Body of pancreas (tissue), 4 donors: ENCODE measurements around the gene IER5L. TPM values are rescaled to one million over a fixed set of nuclear protein-coding genes. Genes with fewer than 3 reads are reported as not detected.

ENCODE experiments used
- ATAC-seq: fragments of 150-250 bp; one replicate; pipeline ENCODE4 v1.9.1; 2016
- DNase-seq, 4 donors: peaks; one replicate each; pipeline ENCODE4 v3.0.0-alpha.2; 2019
- H3K27ac ChIP-seq, 4 donors: fragments of 200-600 bp; sonication (generic); 1 replicate in 3 of 4; 2 replicates in 1 of 4; pipeline versions ENCODE4 v1.5.1 to v1.6.1; 2016 to 2019; ENCODE audit warnings: mild to moderate bottlenecking in 1 of 4, mixed read lengths in 1 of 4, moderate library complexity in 1 of 4
- H3K27me3 ChIP-seq, 2 donors: fragments of 200-600 bp; sonication (generic); one replicate each; pipeline ENCODE4 v1.6.0; 2016; ENCODE audit warnings: mild to moderate bottlenecking in 1 of 2
- H3K36me3 ChIP-seq, 2 donors: fragments of 200-600 bp; sonication (generic); replicated peaks in 1 of 2; 2 replicates each; pipeline ENCODE4 v1.5.1; 2016; ENCODE audit warnings: low read depth in 2 of 2; ENCODE audit not compliant: insufficient read depth in 1 of 2
- H3K4me1 ChIP-seq: fragments of 200-600 bp; sonication (generic); one replicate; pipeline ENCODE4 v1.6.0; 2016
- H3K4me3 ChIP-seq, 2 donors: fragments of 200-600 bp; sonication (generic); 1 replicate in 1 of 2; 2 replicates in 1 of 2; pipeline ENCODE4 v1.5.1; 2016 to 2019
- H3K9me3 ChIP-seq, 3 donors: fragments of 200-600 bp; sonication (generic); 1 replicate in 2 of 3; 2 replicates in 1 of 3; pipeline ENCODE4 v1.5.1; 2016
- POLR2A ChIP-seq, 3 donors: fragments of 450-650 bp; IDR thresholded peaks; one replicate each; pipeline ENCODE4 v1.6.1; 2016; ENCODE audit warnings: antibody characterized with exemption in 3 of 3, mild to moderate bottlenecking in 2 of 3
- WGBS, 2 donors: methylation state at CpG; one replicate each; pipeline ENCODE4 v1.1.5; 2017; 5-methylcytosine and 5-hydroxymethylcytosine counted together
- intact Hi-C: fragments of 100-400 bp; cut with DNase I; formaldehyde crosslinking; loops from one replicate; pipeline ENCODE4 v1.15.1; 2023
- total RNA-seq, 2 donors: library from RNA; depleted of rRNA; stranded (reverse); fragments of >200 nt; gene quantifications; one replicate each; pipeline ENCODE4 v1.1.0, GENCODE V29; 2016
- TF ChIP-seq, protein P1 (sequence below), 7 experiments: fragments of 450-650 bp in 4 of 7; fragments of 200-600 bp in 3 of 7; sonication (generic) in 3 of 7; IDR thresholded peaks; one replicate each; pipeline ENCODE4 v1.5.1; 2016 to 2019; ENCODE audit warnings: antibody characterized with exemption in 7 of 7

The IER5L gene
- total RNA-seq, 2 donors from 2014 or later: 3.0 to 4.4 TPM

DNA sequence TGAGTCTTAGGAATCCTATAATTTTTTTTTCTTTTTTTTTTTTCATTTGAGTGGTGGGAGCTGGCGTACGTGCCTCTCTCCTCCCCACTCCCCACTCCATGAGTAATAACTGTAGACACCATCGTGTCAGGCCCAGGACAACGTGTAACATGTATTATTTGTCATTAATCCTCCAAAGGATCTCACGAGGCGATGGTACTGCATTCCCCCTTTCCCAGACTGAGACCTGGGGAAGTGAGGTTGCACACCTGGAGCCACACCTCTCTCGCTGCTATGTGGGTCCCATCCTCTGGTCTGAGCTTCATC is 6.1 kb upstream of the IER5L start:
- Histone ChIP-seq H3K4me3 (no peak overlapping the region), H3K27ac (no peak overlapping the region), H3K36me3 (no peaks in the 10 kb centered on the region), H3K4me1 (peaks cover 7% of the 10 kb centered on the region), H3K9me3 (no peaks in the 10 kb centered on the region), H3K27me3 (no peaks in the 10 kb centered on the region)
- DNase-seq: no peak
- 69 to 81% methylated on average over 7 of the region's 7 CpGs for WGBS, 2 donors
- ATAC-seq: no peak
- intact Hi-C loops: no loop called here
- no peak for TF ChIP-seq POLR2A (IDR thresholded peaks at IDR 0.05)
- TF ChIP-seq, protein P1, sequence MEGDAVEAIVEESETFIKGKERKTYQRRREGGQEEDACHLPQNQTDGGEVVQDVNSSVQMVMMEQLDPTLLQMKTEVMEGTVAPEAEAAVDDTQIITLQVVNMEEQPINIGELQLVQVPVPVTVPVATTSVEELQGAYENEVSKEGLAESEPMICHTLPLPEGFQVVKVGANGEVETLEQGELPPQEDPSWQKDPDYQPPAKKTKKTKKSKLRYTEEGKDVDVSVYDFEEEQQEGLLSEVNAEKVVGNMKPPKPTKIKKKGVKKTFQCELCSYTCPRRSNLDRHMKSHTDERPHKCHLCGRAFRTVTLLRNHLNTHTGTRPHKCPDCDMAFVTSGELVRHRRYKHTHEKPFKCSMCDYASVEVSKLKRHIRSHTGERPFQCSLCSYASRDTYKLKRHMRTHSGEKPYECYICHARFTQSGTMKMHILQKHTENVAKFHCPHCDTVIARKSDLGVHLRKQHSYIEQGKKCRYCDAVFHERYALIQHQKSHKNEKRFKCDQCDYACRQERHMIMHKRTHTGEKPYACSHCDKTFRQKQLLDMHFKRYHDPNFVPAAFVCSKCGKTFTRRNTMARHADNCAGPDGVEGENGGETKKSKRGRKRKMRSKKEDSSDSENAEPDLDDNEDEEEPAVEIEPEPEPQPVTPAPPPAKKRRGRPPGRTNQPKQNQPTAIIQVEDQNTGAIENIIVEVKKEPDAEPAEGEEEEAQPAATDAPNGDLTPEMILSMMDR (IDR thresholded peaks at IDR 0.05): no peak

DNA sequence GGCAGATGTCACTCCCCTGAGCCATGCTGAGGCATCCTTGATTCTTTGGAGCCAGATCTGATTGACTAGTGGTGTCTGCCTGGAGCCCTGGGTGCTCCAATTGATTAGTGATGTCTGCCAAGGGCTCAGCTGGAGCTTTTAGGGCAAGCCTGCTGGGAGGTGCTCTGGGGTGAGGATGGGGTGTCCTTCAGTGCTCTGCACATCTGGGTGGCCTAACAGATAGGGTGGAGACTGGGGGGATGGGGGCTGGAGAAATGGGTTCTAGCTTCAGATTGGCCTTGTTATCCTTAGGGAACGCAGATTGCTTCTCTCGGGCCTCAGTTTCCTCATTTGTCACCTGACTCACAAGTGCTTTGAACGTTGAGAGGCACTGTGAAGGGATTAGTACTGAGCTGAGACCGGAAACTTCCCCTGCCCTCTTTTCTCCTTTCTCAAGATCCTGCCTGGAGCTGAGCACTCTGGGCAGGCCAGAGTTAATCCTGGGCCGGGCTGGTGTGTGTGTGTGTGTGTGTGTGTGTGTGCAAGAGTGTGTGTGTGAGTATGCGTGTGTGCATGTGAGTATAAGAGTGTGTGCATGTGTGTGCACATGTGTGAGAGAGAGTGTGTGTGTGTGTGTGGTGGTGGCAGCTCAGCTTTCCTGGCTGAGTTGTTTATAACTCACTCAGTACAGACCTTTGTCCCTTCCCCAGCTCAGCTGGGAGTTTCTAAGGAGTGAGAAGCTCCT is 5.6 kb upstream of the IER5L start:
- no peak for ATAC-seq
- Histone ChIP-seq H3K4me3 (no peak overlapping the region), H3K4me1 (peaks cover 8% of the 10 kb centered on the region), H3K36me3 (no peaks in the 10 kb centered on the region), H3K27me3 (no peaks in the 10 kb centered on the region), H3K27ac (no peak overlapping the region), H3K9me3 (no peaks in the 10 kb centered on the region)
- DNase-seq: no peak
- intact Hi-C loops: no loop called here
- TF ChIP-seq POLR2A (IDR thresholded peaks at IDR 0.05): no peak
- TF ChIP-seq, protein P1 (IDR thresholded peaks at IDR 0.05): no peak
- 52 to 54% methylated on average over 6 of the region's 6 CpGs for WGBS, 2 donors

DNA sequence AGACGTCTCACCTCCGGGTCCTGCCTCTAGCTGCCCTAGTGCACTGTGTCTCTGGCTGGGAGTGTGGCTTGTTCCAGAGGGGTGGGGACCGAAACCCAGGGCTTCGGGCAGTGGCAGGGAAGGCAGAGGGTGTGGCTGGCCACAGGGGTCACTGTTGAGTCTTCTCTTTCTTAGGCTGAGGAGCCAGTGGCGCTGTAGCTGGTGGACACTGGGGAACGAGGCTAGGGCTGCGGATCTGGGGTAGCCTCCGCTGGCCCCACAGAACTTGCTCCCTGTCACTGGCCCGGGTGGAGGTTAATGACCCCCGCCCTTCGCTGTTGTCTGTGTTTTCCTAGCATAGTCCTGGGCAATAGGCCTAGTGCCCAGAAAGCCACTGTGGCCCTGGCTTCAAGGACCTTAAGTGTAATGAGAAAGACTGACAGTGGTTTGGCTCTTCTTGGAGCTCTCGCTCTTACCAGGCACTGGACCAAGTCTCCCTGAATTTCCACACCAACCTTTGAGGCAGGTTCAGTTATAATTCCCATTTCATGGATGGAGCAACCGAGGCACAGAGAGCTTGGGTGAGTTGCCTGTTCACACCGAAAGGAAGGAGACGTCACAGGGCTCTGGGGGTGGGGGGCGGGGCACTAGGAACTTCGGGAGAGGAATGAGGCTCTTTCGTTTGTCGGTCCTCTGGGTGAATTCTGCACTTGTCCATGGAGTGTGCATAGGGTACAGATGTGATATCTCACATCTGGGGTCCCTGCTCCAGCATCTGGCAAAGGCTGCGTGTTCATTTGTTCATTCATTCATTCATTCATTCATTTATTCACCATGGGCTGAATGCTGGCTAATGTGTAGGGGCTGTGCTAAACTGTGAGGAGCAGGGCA is 4.8 kb upstream of the IER5L start:
- Histone ChIP-seq H3K4me3 (no peak overlapping the region), H3K9me3 (no peaks in the 10 kb centered on the region), H3K27me3 (no peaks in the 10 kb centered on the region), H3K27ac (no peak overlapping the region), H3K36me3 (no peaks in the 10 kb centered on the region), H3K4me1 (peaks cover 13% of the 10 kb centered on the region)
- TF ChIP-seq POLR2A (IDR thresholded peaks at IDR 0.05): no peak
- TF ChIP-seq, protein P1 (IDR thresholded peaks at IDR 0.05): peak in 4 of 7 experiments; percentile 9 to 32 (median 18)
- ATAC-seq (no peak), DNase-seq (peak in 3 of 4 donors; percentile 24 to 42 (median 38))
- intact Hi-C loops: no loop called here
- WGBS, 2 donors: 60 to 70% methylated on average over 17 to 19 of the region's 20 CpGs

DNA sequence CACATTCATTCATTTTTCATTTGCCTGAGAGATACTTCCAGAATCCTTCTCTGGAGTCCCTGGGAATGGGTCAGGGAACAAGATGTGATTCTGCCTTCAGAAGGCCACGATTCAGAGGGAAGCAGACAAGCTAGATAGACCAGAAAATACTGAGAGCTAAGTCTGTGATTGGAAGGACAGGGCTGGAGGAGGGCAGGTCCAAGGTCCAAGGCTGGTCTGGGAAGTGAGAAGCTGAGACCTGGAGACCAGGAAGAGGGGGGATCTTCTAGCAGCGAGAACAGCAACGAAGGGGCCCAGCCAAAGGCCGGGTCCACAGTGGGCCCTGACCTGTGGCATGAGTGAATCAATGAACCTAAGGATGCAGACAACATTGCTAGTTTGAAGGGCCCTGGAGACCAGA is 4.1 kb upstream of the IER5L start:
- peaks cover 13% of the 10 kb centered on the region for H3K4me1 ChIP-seq
- intact Hi-C loops: no loop called here
- peak in 2 of 4 donors; percentile 40 to 48 for DNase-seq
- ATAC-seq: no peak
- 39 to 58% methylated on average over 4 of the region's 4 CpGs for WGBS, 2 donors
- H3K27ac ChIP-seq: no peak overlapping the region
- H3K36me3 ChIP-seq: no peaks in the 10 kb centered on the region
- no peaks in the 10 kb centered on the region for H3K9me3 ChIP-seq
- H3K27me3 ChIP-seq: no peaks in the 10 kb centered on the region
- H3K4me3 ChIP-seq: no peak overlapping the region
- TF ChIP-seq, protein P1 (IDR thresholded peaks at IDR 0.05): no peak
- TF ChIP-seq POLR2A (IDR thresholded peaks at IDR 0.05): no peak
